Skin epidermis (tissue), 12 donors: ENCODE measurements around the gene ZGRF1.
"Not testable (repeated sequence)": the region's sequence is repeated elsewhere in the genome, so short reads cannot be mapped to it uniquely, and the experiment has no call there.

Experiments used
- H3K27ac ChIP-seq, 21 experiments: fragments of 200-600 bp; sonication (generic) in 11 of 21; one replicate each; pipeline ENCODE4 v1.5.0; 2020; ENCODE audit warnings: mild to moderate bottlenecking in 3 of 21, inconsistent platforms in 2 of 21, moderate library complexity in 2 of 21
- H3K4me3 ChIP-seq, 7 experiments: fragments of 200-600 bp; sonication (generic) in 2 of 7; one replicate each; pipeline ENCODE4 v1.5.0; 2020; ENCODE audit warnings: inconsistent platforms in 2 of 7, mild to moderate bottlenecking in 2 of 7, moderate library complexity in 1 of 7

ZGRF1 gene

GRCh38 chr4:112636688-112637551, at the start of gene ZGRF1, which contains the start of gene LARP7:
ZGRF1 (minus strand) TSS chr4:112636909; CDS start chr4:112633176, 3,733 bp downstream.
LARP7 (plus strand) TSS chr4:112637143; CDS start chr4:112644670, 7,527 bp downstream.
- H3K4me3 ChIP-seq: peak within 1 kb of the TSS; percentile 47 to 78 (median 49)
- peak within 1 kb of the TSS in 20 of 21 experiments; percentile 83 to 98 (median 94) for H3K27ac ChIP-seq

- Histone ChIP-seq H3K4me3 (no peak overlapping the region), H3K27ac (no peak overlapping the region)
Measured at GRCh38 chr4:112680996-112681395, 44.3 kb upstream of the ZGRF1 start.

- H3K27ac ChIP-seq: no peak overlapping the region
- no peak overlapping the region for H3K4me3 ChIP-seq
Measured at GRCh38 chr4:112677519-112678091, 40.9 kb upstream of the ZGRF1 start.

GRCh38 chr4:112674376-112674775, 37.7 kb upstream of the ZGRF1 start:
- Histone ChIP-seq H3K4me3 (no peak overlapping the region), H3K27ac (no peak overlapping the region)

GRCh38 chr4:112673686-112674085, 37.0 kb upstream of the ZGRF1 start:
- H3K27ac ChIP-seq: no peak overlapping the region
- no peak overlapping the region for H3K4me3 ChIP-seq

GRCh38 chr4:112673076-112673475, 36.4 kb upstream of the ZGRF1 start:
- no peak overlapping the region for H3K4me3 ChIP-seq
- no peak overlapping the region for H3K27ac ChIP-seq

- no peak overlapping the region for H3K27ac ChIP-seq
- H3K4me3 ChIP-seq: no peak overlapping the region
Measured at GRCh38 chr4:112668131-112668530, 31.4 kb upstream of the ZGRF1 start.

- Histone ChIP-seq H3K4me3 (no peak overlapping the region), H3K27ac (no peak overlapping the region)
Measured at GRCh38 chr4:112664611-112665010, 27.9 kb upstream of the ZGRF1 start.

GRCh38 chr4:112656115-112656514, 19.4 kb upstream of the ZGRF1 start:
- not testable (repeated sequence) for H3K4me3 ChIP-seq, H3K27ac ChIP-seq

GRCh38 chr4:112655270-112655669, 18.6 kb upstream of the ZGRF1 start:
- Histone ChIP-seq H3K4me3 (no peak overlapping the region), H3K27ac (no peak overlapping the region)

- no peak overlapping the region for H3K4me3 ChIP-seq
- no peak overlapping the region for H3K27ac ChIP-seq
Measured at GRCh38 chr4:112652216-112652615, 15.5 kb upstream of the ZGRF1 start.

GRCh38 chr4:112651641-112652040, 14.9 kb upstream of the ZGRF1 start:
- Histone ChIP-seq H3K4me3 (no peak overlapping the region), H3K27ac (no peak overlapping the region)

- no peak overlapping the region for H3K4me3 ChIP-seq
- no peak overlapping the region for H3K27ac ChIP-seq
Measured at GRCh38 chr4:112650332-112650731, 13.6 kb upstream of the ZGRF1 start.

GRCh38 chr4:112649055-112649408, 12.3 kb upstream of the ZGRF1 start:
- H3K4me3 ChIP-seq: no peak overlapping the region
- H3K27ac ChIP-seq: no peak overlapping the region

GRCh38 chr4:112648263-112649054, 11.8 kb upstream of the ZGRF1 start:
- Histone ChIP-seq H3K27ac (no peak overlapping the region), H3K4me3 (no peak overlapping the region)

GRCh38 chr4:112647785-112648184, 11.1 kb upstream of the ZGRF1 start:
- no peak overlapping the region for H3K4me3 ChIP-seq
- H3K27ac ChIP-seq: no peak overlapping the region

- no peak overlapping the region for H3K4me3 ChIP-seq
- no peak overlapping the region for H3K27ac ChIP-seq
Measured at GRCh38 chr4:112646632-112647537, 10.2 kb upstream of the ZGRF1 start.

GRCh38 chr4:112645541-112646329, 9.0 kb upstream of the ZGRF1 start:
- no peak overlapping the region for H3K4me3 ChIP-seq
- no peak overlapping the region for H3K27ac ChIP-seq
